GM21737 (cell line): ENCODE results near the gene FJX1.
A peak's percentile ranks its signal among the peaks of the same experiment; 100 is the strongest.

ENCODE experiments used
- ATAC-seq: cut with Tn5 transposase; IDR thresholded peaks from one replicate; pipeline ENCODE4 v1.9.1; 2021; ENCODE audit warnings: mild to moderate bottlenecking, moderate library complexity; ENCODE audit not compliant: unreplicated experiment

FJX1 gene

GRCh38 chr11:35617687-35618496, at the start of gene FJX1:
Gene FJX1 (plus strand): TSS chr11:35618460. CDS start chr11:35618637, 177 bp downstream.
- ATAC-seq, result peak; percentile 41

GRCh38 chr11:35571696-35572095, 46.6 kb upstream of the FJX1 start:
- no peak for ATAC-seq

- ATAC-seq, result no peak
Measured at GRCh38 chr11:35579557-35580396, 38.5 kb upstream of the FJX1 start.

- ATAC-seq, result no peak
Measured at GRCh38 chr11:35580397-35580781, 37.9 kb upstream of the FJX1 start.

GRCh38 chr11:35582033-35582432, 36.2 kb upstream of the FJX1 start:
- ATAC-seq, result no peak

GRCh38 chr11:35583126-35583525, 35.1 kb upstream of the FJX1 start:
- ATAC-seq, result no peak

- ATAC-seq, result no peak
Measured at GRCh38 chr11:35583843-35584242, 34.4 kb upstream of the FJX1 start.

- ATAC-seq, result no peak
Measured at GRCh38 chr11:35584321-35584720, 33.9 kb upstream of the FJX1 start.

GRCh38 chr11:35585416-35585815, 32.8 kb upstream of the FJX1 start:
- ATAC-seq, result no peak

GRCh38 chr11:35586222-35586621, 32.0 kb upstream of the FJX1 start:
- ATAC-seq, result no peak

- ATAC-seq, result no peak
Measured at GRCh38 chr11:35587972-35588371, 30.3 kb upstream of the FJX1 start.

- ATAC-seq, result no peak
Measured at GRCh38 chr11:35588627-35589026, 29.6 kb upstream of the FJX1 start.

GRCh38 chr11:35589281-35589680, 29.0 kb upstream of the FJX1 start:
- ATAC-seq, result no peak

- no peak for ATAC-seq
Measured at GRCh38 chr11:35590412-35590811, 27.8 kb upstream of the FJX1 start.

GRCh38 chr11:35593143-35593542, 25.1 kb upstream of the FJX1 start:
- ATAC-seq, result no peak

- no peak for ATAC-seq
Measured at GRCh38 chr11:35594680-35595079, 23.6 kb upstream of the FJX1 start.

GRCh38 chr11:35598254-35599125, 19.8 kb upstream of the FJX1 start:
- ATAC-seq, result peak; percentile 55

GRCh38 chr11:35600331-35600838, 17.9 kb upstream of the FJX1 start:
- no peak for ATAC-seq

GRCh38 chr11:35602160-35602793, 16.0 kb upstream of the FJX1 start:
- ATAC-seq, result no peak

- no peak for ATAC-seq
Measured at GRCh38 chr11:35602979-35603378, 15.3 kb upstream of the FJX1 start.
